ENCODE results near the gene KANSL1L. TPM values are rescaled to one million over a fixed set of nuclear protein-coding genes. Genes with fewer than 3 reads are reported as not detected.

Gene KANSL1L
- polyA plus RNA-seq, 1 of the 3 experiments (the other 2 are of a cell fraction), result 5.5 TPM

DNA sequence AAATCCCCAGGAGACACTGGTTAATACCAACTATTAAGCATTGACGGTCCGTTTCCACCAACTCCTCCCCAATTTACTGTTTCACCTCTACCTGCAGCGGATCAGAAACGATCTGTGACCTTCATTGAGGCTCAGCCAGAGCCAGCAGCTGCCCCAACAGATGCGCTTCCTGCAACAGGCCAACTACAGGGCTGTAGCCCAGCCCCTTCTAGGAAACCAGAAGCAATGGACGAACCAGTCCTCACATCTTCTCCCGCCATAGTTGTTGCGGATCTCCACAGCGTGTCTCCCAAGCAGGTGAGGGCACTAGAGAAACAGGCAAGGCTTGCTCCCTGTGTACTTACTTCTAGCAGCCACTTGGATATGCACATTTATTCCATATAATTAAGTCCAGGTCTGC lies 177.2 kb downstream of the KANSL1L start:
- no peaks in the 10 kb centered on the region for H4K20me1 ChIP-seq (ENCODE audit: insufficient read depth)
- no peaks in the 10 kb centered on the region for H3K36me3 ChIP-seq (replicated peaks in 1 of 2; ENCODE audit: control insufficient read depth in 1 of 2, insufficient read depth in 2 of 2, low read length in 1 of 2)
- no peaks in the 10 kb centered on the region for H3K27me3 ChIP-seq (ENCODE audit: insufficient read depth)
- no peaks in the 10 kb centered on the region for H3K4me1 ChIP-seq (ENCODE audit: control insufficient read depth in 1 of 2, insufficient read depth in 2 of 2, low read depth in 1 of 2, low read length in 1 of 2)
- TF ChIP-seq, protein P1, sequence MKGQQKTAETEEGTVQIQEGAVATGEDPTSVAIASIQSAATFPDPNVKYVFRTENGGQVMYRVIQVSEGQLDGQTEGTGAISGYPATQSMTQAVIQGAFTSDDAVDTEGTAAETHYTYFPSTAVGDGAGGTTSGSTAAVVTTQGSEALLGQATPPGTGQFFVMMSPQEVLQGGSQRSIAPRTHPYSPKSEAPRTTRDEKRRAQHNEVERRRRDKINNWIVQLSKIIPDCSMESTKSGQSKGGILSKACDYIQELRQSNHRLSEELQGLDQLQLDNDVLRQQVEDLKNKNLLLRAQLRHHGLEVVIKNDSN (IDR thresholded peaks at IDR 0.05; ENCODE audit: borderline replicate concordance, low read depth), result no peak
- TF ChIP-seq, protein P2, sequence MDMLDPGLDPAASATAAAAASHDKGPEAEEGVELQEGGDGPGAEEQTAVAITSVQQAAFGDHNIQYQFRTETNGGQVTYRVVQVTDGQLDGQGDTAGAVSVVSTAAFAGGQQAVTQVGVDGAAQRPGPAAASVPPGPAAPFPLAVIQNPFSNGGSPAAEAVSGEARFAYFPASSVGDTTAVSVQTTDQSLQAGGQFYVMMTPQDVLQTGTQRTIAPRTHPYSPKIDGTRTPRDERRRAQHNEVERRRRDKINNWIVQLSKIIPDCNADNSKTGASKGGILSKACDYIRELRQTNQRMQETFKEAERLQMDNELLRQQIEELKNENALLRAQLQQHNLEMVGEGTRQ (IDR thresholded peaks at IDR 0.05; ENCODE audit: borderline replicate concordance, low read depth, low read length), result no peak
- TF ChIP-seq CHD2 (IDR thresholded peaks at IDR 0.05; ENCODE audit: low read length, partially characterized antibody), result no peak
- no peak for TF ChIP-seq TAF1 (IDR thresholded peaks at IDR 0.05; ENCODE audit: borderline replicate concordance, low read depth, low read length)
- no peak for TF ChIP-seq FOXJ3 (CRISPR knock-in tag; IDR thresholded peaks at IDR 0.05)
- TF ChIP-seq SMC3 (IDR thresholded peaks at IDR 0.05; ENCODE audit: low read depth, low read length), result no peak
- no peak for TF ChIP-seq MXI1 (IDR thresholded peaks at IDR 0.05; ENCODE audit: low read depth, low read length)
- TF ChIP-seq, protein P3, sequence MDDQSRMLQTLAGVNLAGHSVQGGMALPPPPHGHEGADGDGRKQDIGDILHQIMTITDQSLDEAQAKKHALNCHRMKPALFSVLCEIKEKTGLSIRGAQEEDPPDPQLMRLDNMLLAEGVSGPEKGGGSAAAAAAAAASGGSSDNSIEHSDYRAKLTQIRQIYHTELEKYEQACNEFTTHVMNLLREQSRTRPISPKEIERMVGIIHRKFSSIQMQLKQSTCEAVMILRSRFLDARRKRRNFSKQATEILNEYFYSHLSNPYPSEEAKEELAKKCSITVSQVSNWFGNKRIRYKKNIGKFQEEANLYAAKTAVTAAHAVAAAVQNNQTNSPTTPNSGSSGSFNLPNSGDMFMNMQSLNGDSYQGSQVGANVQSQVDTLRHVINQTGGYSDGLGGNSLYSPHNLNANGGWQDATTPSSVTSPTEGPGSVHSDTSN (IDR thresholded peaks at IDR 0.05), result no peak
- no peak for TF ChIP-seq MAX (IDR thresholded peaks at IDR 0.05; ENCODE audit: low read depth)
- no peak for TF ChIP-seq GABPA (IDR thresholded peaks at IDR 0.05; ENCODE audit: low read depth)
- TF ChIP-seq SIN3A (IDR thresholded peaks at IDR 0.05; ENCODE audit: borderline replicate concordance, low read depth, low read length), result no peak
- TF ChIP-seq RFX5 (IDR thresholded peaks at IDR 0.05; ENCODE audit: low read length), result no peak
- TF ChIP-seq RCOR1 (IDR thresholded peaks at IDR 0.05; ENCODE audit: low read length), result no peak
- TF ChIP-seq GATA2 (CRISPR knock-in tag; IDR thresholded peaks at IDR 0.05), result no peak
- no peak for TF ChIP-seq YY1 (IDR thresholded peaks at IDR 0.05; ENCODE audit: low read depth)
- no peak for TF ChIP-seq RAD21 (IDR thresholded peaks at IDR 0.05; ENCODE audit: low read length)
- TF ChIP-seq, protein P4, sequence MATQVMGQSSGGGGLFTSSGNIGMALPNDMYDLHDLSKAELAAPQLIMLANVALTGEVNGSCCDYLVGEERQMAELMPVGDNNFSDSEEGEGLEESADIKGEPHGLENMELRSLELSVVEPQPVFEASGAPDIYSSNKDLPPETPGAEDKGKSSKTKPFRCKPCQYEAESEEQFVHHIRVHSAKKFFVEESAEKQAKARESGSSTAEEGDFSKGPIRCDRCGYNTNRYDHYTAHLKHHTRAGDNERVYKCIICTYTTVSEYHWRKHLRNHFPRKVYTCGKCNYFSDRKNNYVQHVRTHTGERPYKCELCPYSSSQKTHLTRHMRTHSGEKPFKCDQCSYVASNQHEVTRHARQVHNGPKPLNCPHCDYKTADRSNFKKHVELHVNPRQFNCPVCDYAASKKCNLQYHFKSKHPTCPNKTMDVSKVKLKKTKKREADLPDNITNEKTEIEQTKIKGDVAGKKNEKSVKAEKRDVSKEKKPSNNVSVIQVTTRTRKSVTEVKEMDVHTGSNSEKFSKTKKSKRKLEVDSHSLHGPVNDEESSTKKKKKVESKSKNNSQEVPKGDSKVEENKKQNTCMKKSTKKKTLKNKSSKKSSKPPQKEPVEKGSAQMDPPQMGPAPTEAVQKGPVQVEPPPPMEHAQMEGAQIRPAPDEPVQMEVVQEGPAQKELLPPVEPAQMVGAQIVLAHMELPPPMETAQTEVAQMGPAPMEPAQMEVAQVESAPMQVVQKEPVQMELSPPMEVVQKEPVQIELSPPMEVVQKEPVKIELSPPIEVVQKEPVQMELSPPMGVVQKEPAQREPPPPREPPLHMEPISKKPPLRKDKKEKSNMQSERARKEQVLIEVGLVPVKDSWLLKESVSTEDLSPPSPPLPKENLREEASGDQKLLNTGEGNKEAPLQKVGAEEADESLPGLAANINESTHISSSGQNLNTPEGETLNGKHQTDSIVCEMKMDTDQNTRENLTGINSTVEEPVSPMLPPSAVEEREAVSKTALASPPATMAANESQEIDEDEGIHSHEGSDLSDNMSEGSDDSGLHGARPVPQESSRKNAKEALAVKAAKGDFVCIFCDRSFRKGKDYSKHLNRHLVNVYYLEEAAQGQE (IDR thresholded peaks at IDR 0.05; ENCODE audit: low read depth, low read length), result no peak
- no peaks in the 10 kb centered on the region for H3K79me2 ChIP-seq (ENCODE audit: insufficient read depth)
- H3K4me3 ChIP-seq (ENCODE audit: low read depth in 2 of 2, low read length in 1 of 2), result no peak overlapping the region
- no peak overlapping the region for H3K9ac ChIP-seq
- POLR2A ChIA-PET, result no interaction called here
- no peak overlapping the region for H2AFZ ChIP-seq (ENCODE audit: low read depth)
- 77% methylated on average over 9 of the region's 9 CpGs for WGBS (ENCODE audit: low lambda C conversion rate)
- no peak overlapping the region for H3K27ac ChIP-seq (ENCODE audit: low read depth in 2 of 2, low read length in 1 of 2)
- CTCF ChIA-PET, result interaction anchor here (1.1 to 2.0 kb wide), 3 partner anchors 16 to 201 kb away, joined by 3 to 10 read pairs (median 3); partner anchors contain the start of gene KANSL1L
- H3K4me2 ChIP-seq, result no peak overlapping the region
- H3F3A ChIP-seq (replicated peaks; ENCODE audit: insufficient read depth), result no peaks in the 10 kb centered on the region
- H3K9me3 ChIP-seq, result no peaks in the 10 kb centered on the region
- H3K9me2 ChIP-seq, result no peaks in the 10 kb centered on the region
- no peak for DNase-seq
